BJ (cell line): ENCODE results near the gene CREB1. TPM values are rescaled to one million over a fixed set of nuclear protein-coding genes. Genes with fewer than 3 reads are reported as not detected.

Source experiments
- CTCF ChIA-PET: fragments of 350-600 bp; formaldehyde crosslinking; extraction: SDS; loops from one replicate; lab custom pipeline; 2021; ENCODE audit warnings: antibody characterized with exemption, inconsistent platforms; lab: Yijun Ruan, JAX
- POLR2A ChIA-PET: fragments of 300-600 bp; sonication (Branson Sonifier 250); formaldehyde crosslinking; extraction: SDS; loops from one replicate; lab custom pipeline; 2021; ENCODE audit warnings: antibody characterized with exemption; lab: Charles Lee
- DNase-seq: peaks from one replicate; pipeline ENCODE4 v3.0.0-alpha.2; 2011; ENCODE audit warnings: low read depth
- H3K27me3 ChIP-seq: 2 replicates; pipeline ENCODE4 v1.6.0; 2011; ENCODE audit warnings: low read length; ENCODE audit not compliant: control insufficient read depth, insufficient read depth
- H3K36me3 ChIP-seq: 2 replicates; pipeline ENCODE4 v1.5.1; 2011; ENCODE audit warnings: low read length; ENCODE audit not compliant: control insufficient read depth, insufficient read depth
- H3K4me3 ChIP-seq: 2 replicates; pipeline ENCODE4 v1.5.1; 2011; ENCODE audit warnings: low read depth, mild to moderate bottlenecking, control low read depth, low read length
- CTCF ChIP-seq: IDR thresholded peaks from 2 replicates; pipeline ENCODE4 v1.5.1; 2011; ENCODE audit warnings: low read depth, mild to moderate bottlenecking, control low read depth, inconsistent platforms, low read length, moderate library complexity; ENCODE audit not compliant: insufficient read depth
- polyA plus RNA-seq: library from polyadenylated mRNA; depleted of rRNA; stranded (reverse); fragments of >200 nt; gene quantifications from 2 replicates; pipeline ENCODE4 v1.2.3, GENCODE V29; 2011

CREB1 gene
- polyA plus RNA-seq, 1 experiment: 44.4 TPM

- no peaks in the 10 kb centered on the region for H3K36me3 ChIP-seq
- peak overlapping the region; percentile 91 for H3K4me3 ChIP-seq
- ChIA-PET POLR2A (interaction anchor here (0.6 to 1.2 kb wide), 5 partner anchors 18 to 293 kb away, joined by 3 to 9 read pairs (median 4); partner anchors contain the start of gene METTL21A), CTCF (interaction anchor here (1.0 to 1.8 kb wide), 3 partner anchors 8 to 86 kb away, joined by 3 to 8 read pairs (median 3); no protein-coding TSS in a partner anchor)
- DNase-seq: no peak
- no peaks in the 10 kb centered on the region for H3K27me3 ChIP-seq
- TF ChIP-seq CTCF: no peak
Measured at GRCh38 chr2:207531032-207531952, 1.5 kb downstream of the CREB1 start.

GRCh38 chr2:207532676-207533075 lies 2.9 kb downstream of the CREB1 start:
- CTCF ChIA-PET: interaction anchor here (0.9 kb wide), 1 partner anchor 80 kb away, joined by 3 read pairs; no protein-coding TSS in a partner anchor
- H3K36me3 ChIP-seq: no peaks in the 10 kb centered on the region
- DNase-seq: no peak
- no peaks in the 10 kb centered on the region for H3K27me3 ChIP-seq
- H3K4me3 ChIP-seq: no peak overlapping the region
- POLR2A ChIA-PET: interaction anchor here (0.7 to 0.8 kb wide), 2 partner anchors 12 to 178 kb away, joined by 4 read pairs; partner anchors contain the start of gene CCNYL1
- no peak for TF ChIP-seq CTCF

GRCh38 chr2:207533461-207534008 lies 3.8 kb downstream of the CREB1 start:
- ChIA-PET POLR2A (interaction anchor here (0.8 kb wide), 1 partner anchor 178 kb away, joined by 4 read pairs; the partner anchor contains the start of gene CCNYL1), CTCF (interaction anchor here (0.6 to 0.9 kb wide), 2 partner anchors 56 to 80 kb away, joined by 3 to 5 read pairs; no protein-coding TSS in a partner anchor)
- no peak for DNase-seq
- H3K4me3 ChIP-seq: no peak overlapping the region
- H3K36me3 ChIP-seq: no peaks in the 10 kb centered on the region
- H3K27me3 ChIP-seq: no peaks in the 10 kb centered on the region
- no peak for TF ChIP-seq CTCF

- Histone ChIP-seq H3K27me3 (no peaks in the 10 kb centered on the region), H3K4me3 (no peak overlapping the region), H3K36me3 (no peaks in the 10 kb centered on the region)
- ChIA-PET POLR2A (no interaction called here), CTCF (interaction anchor here (1.4 kb wide), 1 partner anchor 14 kb away, joined by 7 read pairs; no protein-coding TSS in a partner anchor)
- TF ChIP-seq CTCF: no peak
- DNase-seq: no peak
Measured at GRCh38 chr2:207534417-207534816, 4.7 kb downstream of the CREB1 start.

- DNase-seq: no peak
- TF ChIP-seq CTCF: no peak
- Histone ChIP-seq H3K36me3 (no peaks in the 10 kb centered on the region), H3K27me3 (no peaks in the 10 kb centered on the region), H3K4me3 (no peak overlapping the region)
- ChIA-PET POLR2A (no interaction called here), CTCF (interaction anchor here (0.6 to 2.5 kb wide), 2 partner anchors 9 to 115 kb away, joined by 3 to 8 read pairs; partner anchors contain the start of gene CREB1)
Measured at GRCh38 chr2:207539470-207539869, 9.7 kb downstream of the CREB1 start.
